LNCAP (cell line): ENCODE data around the gene TRANK1.

Experiments used
- CTCF ChIP-seq: fragments of 450-650 bp; IDR thresholded peaks from 2 replicates; pipeline ENCODE4 v1.5.1; 2017; ENCODE audit warnings: mild to moderate bottlenecking

The TRANK1 gene

GRCh38 chr3:36796881-36797280, 148.0 kb downstream of the TRANK1 start:
- TF ChIP-seq CTCF = no peak

- no peak for TF ChIP-seq CTCF
Measured at GRCh38 chr3:36796161-36796560, 148.7 kb downstream of the TRANK1 start.

GRCh38 chr3:36795622-36796021, 149.2 kb downstream of the TRANK1 start:
- no peak for TF ChIP-seq CTCF

- TF ChIP-seq CTCF = peak; percentile 23; the same call in 1 of the 2 replicates
Measured at GRCh38 chr3:36792342-36792741, 152.5 kb downstream of the TRANK1 start.

GRCh38 chr3:36790765-36791164, 154.1 kb downstream of the TRANK1 start:
- TF ChIP-seq CTCF = no peak

- TF ChIP-seq CTCF = no peak
Measured at GRCh38 chr3:36786921-36787890, 157.6 kb downstream of the TRANK1 start.

- no peak for TF ChIP-seq CTCF
Measured at GRCh38 chr3:36784138-36784635, 160.7 kb downstream of the TRANK1 start.
